ENCODE measurements around the gene LRIG1. TPM values are rescaled to one million over a fixed set of nuclear protein-coding genes. Genes with fewer than 3 reads are reported as not detected.
A peak's percentile ranks its signal among the peaks of the same experiment; 100 is the strongest.
"Not testable (repeated sequence)": the region's sequence is repeated elsewhere in the genome, so short reads cannot be mapped to it uniquely, and the experiment has no call there.

Gene LRIG1
- total RNA-seq, 2 donors from 2014 or later: 119 to 186 TPM

DNA sequence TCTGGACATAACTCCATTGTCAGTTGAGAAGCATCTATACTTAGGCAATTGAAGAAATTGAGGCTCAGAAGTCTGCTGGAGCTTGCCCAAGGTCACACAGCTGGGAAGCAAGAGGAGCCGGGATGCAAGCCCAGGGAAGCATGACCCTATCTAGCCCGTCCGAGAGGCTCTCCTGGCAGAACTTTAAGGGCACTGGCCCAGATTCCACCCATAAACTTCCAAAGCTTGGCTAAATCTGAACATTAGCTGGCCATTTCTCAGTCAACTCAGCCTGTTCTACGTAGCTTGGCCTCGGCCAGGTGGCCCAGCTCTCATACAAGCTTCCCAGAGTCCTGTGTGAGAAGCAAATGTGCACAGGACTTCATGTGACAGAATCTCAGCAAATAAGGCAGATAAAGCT is 75.8 kb downstream of the LRIG1 start:
- no peak for DNase-seq (ENCODE audit: low spot score)
- peak overlapping the region; percentile 62 to 82 for H3K27ac ChIP-seq
- no peaks in the 10 kb centered on the region for H3K27me3 ChIP-seq (replicated peaks; ENCODE audit: insufficient read depth)
- intact Hi-C loops (cut with DNase I): no loop called here
- no peaks in the 10 kb centered on the region for H3K9me3 ChIP-seq
- H3K4me1 ChIP-seq (replicated peaks): peaks cover 29% of the 10 kb centered on the region
- 21% methylated on average over 5 of the region's 5 CpGs for WGBS
- H3K36me3 ChIP-seq: no peaks in the 10 kb centered on the region
- TF ChIP-seq, protein P1, sequence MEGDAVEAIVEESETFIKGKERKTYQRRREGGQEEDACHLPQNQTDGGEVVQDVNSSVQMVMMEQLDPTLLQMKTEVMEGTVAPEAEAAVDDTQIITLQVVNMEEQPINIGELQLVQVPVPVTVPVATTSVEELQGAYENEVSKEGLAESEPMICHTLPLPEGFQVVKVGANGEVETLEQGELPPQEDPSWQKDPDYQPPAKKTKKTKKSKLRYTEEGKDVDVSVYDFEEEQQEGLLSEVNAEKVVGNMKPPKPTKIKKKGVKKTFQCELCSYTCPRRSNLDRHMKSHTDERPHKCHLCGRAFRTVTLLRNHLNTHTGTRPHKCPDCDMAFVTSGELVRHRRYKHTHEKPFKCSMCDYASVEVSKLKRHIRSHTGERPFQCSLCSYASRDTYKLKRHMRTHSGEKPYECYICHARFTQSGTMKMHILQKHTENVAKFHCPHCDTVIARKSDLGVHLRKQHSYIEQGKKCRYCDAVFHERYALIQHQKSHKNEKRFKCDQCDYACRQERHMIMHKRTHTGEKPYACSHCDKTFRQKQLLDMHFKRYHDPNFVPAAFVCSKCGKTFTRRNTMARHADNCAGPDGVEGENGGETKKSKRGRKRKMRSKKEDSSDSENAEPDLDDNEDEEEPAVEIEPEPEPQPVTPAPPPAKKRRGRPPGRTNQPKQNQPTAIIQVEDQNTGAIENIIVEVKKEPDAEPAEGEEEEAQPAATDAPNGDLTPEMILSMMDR (IDR thresholded peaks at IDR 0.05): no peak
- peak; percentile 59 for TF ChIP-seq POLR2AphosphoS5 (IDR thresholded peaks at IDR 0.05)
- no peak for TF ChIP-seq POLR2A (IDR thresholded peaks at IDR 0.05)
- no peak overlapping the region for H3K4me3 ChIP-seq

- intact Hi-C loops (cut with DNase I): no loop called here
- TF ChIP-seq POLR2AphosphoS5 (IDR thresholded peaks at IDR 0.05) (no peak), POLR2A (IDR thresholded peaks at IDR 0.05) (no peak)
- TF ChIP-seq, protein P1 (IDR thresholded peaks at IDR 0.05): no peak
- H3K27ac ChIP-seq: peak overlapping the region in 1 of 2 donors; percentile 9
- DNase-seq (ENCODE audit: low spot score): no peak
- no peaks in the 10 kb centered on the region for H3K9me3 ChIP-seq
- 54% methylated on average over 3 of the region's 3 CpGs for WGBS
- H3K27me3 ChIP-seq (replicated peaks; ENCODE audit: insufficient read depth): no peaks in the 10 kb centered on the region
- no peak overlapping the region for H3K4me3 ChIP-seq
- H3K4me1 ChIP-seq (replicated peaks): peaks cover 41% of the 10 kb centered on the region
- no peaks in the 10 kb centered on the region for H3K36me3 ChIP-seq
Observed at GRCh38 chr3:66423791-66424190, 77.0 kb downstream of the LRIG1 start.

DNA sequence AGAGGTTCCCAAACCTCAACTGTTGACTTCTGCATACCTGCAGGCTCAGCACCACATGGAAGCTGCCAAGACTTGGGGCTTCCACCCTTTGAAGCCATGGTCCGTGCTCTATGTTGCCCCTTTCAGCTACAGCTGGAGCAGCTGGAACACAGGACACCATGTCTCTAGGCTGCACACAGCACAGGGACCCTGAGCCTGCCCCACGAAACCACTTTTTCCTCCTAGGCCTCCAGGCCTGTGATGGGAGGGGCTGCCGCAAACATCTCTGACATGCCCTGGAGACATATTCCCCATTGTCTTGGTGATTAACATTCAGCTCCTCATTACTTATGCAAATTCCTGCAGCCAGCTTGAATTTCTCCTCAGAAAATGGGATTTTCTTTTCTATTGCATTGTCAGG is 78.9 kb downstream of the LRIG1 start:
- not testable (repeated sequence) for DNase-seq (ENCODE audit: low spot score)

GRCh38 chr3:66421144-66421543 is 79.7 kb downstream of the LRIG1 start:
- H3K36me3 ChIP-seq; intact Hi-C loops (cut with DNase I); DNase-seq (ENCODE audit: low spot score); H3K9me3 ChIP-seq; H3K4me3 ChIP-seq; H3K27me3 ChIP-seq (replicated peaks; ENCODE audit: insufficient read depth); H3K27ac ChIP-seq: not testable (repeated sequence)
- 97% methylated on average over 3 of the region's 3 CpGs for WGBS
- H3K4me1 ChIP-seq (replicated peaks): peaks cover 51% of the 10 kb centered on the region

More for the DNA sequence above, 78.9 kb downstream of the LRIG1 start:
- H3K4me1 ChIP-seq (replicated peaks): peaks cover 44% of the 10 kb centered on the region
- intact Hi-C loops (cut with DNase I); H3K9me3 ChIP-seq; H3K4me3 ChIP-seq; H3K27ac ChIP-seq; H3K27me3 ChIP-seq (replicated peaks; ENCODE audit: insufficient read depth); H3K36me3 ChIP-seq: not testable (repeated sequence)
- WGBS: 100% methylated on average over 3 of the region's 3 CpGs

- H3K4me3 ChIP-seq: no peak overlapping the region
- no peak for DNase-seq (ENCODE audit: low spot score)
- intact Hi-C loops (cut with DNase I): loop anchor here (2.0 to 5.0 kb wide), 2 partner anchors 33 to 82 kb away; partner anchors contain the start of gene LRIG1
- H3K36me3 ChIP-seq: no peaks in the 10 kb centered on the region
- 73% methylated on average over 14 of the region's 14 CpGs for WGBS
- no peaks in the 10 kb centered on the region for H3K9me3 ChIP-seq
- H3K27ac ChIP-seq: peak overlapping the region; percentile 62 to 75
- no peaks in the 10 kb centered on the region for H3K27me3 ChIP-seq (replicated peaks; ENCODE audit: insufficient read depth)
- H3K4me1 ChIP-seq (replicated peaks): peaks cover 36% of the 10 kb centered on the region
- no peak for TF ChIP-seq POLR2A (IDR thresholded peaks at IDR 0.05)
- no peak for TF ChIP-seq POLR2AphosphoS5 (IDR thresholded peaks at IDR 0.05)
- TF ChIP-seq, protein P1 (IDR thresholded peaks at IDR 0.05): no peak
Observed at GRCh38 chr3:66419036-66419435, 81.8 kb downstream of the LRIG1 start.

DNA sequence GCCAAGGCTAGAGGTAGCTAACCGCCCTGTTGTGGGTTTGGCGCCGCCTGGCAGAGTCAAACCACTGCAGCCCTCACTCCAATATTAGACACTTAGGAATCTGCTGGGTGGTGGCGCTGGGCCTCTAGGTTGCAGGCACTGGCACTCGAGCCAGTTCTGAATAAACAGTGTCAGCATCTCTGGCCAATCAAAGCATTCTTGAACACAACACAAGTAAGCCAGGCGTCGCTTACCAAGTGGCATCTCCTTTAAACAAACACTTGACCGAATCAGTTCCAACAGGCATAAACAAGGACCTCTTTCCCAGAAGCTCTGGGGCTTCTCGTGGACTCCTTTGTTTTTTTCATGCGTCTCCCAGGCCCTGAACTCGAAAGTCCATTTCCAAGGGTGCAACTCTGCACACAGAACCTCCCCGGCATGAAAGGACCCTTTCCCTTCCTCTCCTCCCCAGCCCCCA is 82.3 kb downstream of the LRIG1 start:
- DNase-seq (ENCODE audit: low spot score): peak; percentile 91
- Histone ChIP-seq H3K27me3 (replicated peaks; ENCODE audit: insufficient read depth) (no peaks in the 10 kb centered on the region), H3K27ac (peak overlapping the region; percentile 62 to 75), H3K4me1 (replicated peaks) (peaks cover 36% of the 10 kb centered on the region), H3K9me3 (no peaks in the 10 kb centered on the region), H3K36me3 (no peaks in the 10 kb centered on the region), H3K4me3 (no peak overlapping the region)
- TF ChIP-seq POLR2A (IDR thresholded peaks at IDR 0.05) (no peak), POLR2AphosphoS5 (IDR thresholded peaks at IDR 0.05) (peak; percentile 91)
- TF ChIP-seq, protein P1 (IDR thresholded peaks at IDR 0.05): peak in 3 of 4 experiments; percentile 23 to 64 (median 62)
- intact Hi-C loops (cut with DNase I): loop anchor here (2.0 to 5.0 kb wide), 2 partner anchors 34 to 82 kb away; partner anchors contain the start of gene LRIG1
- 17% methylated on average over 12 of the region's 12 CpGs for WGBS

All from prostate gland (tissue), 2 donors.